Omental fat pad (tissue), 4 donors: ENCODE data around the gene PROSER3. TPM values are rescaled to one million over a fixed set of nuclear protein-coding genes. Genes with fewer than 3 reads are reported as not detected.
A peak's percentile ranks its signal among the peaks of the same experiment; 100 is the strongest.

Experiments used
- ATAC-seq: fragments of 150-250 bp; one replicate; pipeline ENCODE4 v1.9.1; 2016; ENCODE audit warnings: mild to moderate bottlenecking, moderate library complexity; ENCODE audit not compliant: low FRiP score
- DNase-seq: peaks from one replicate; pipeline ENCODE4 v3.0.0-alpha.2; 2019; ENCODE audit warnings: low spot score
- CTCF ChIP-seq, 3 donors: fragments of 450-650 bp; IDR thresholded peaks; one replicate each; pipeline ENCODE4 v1.5.1; 2016 to 2017; ENCODE audit warnings: antibody characterized with exemption in 3 of 3, mild to moderate bottlenecking in 3 of 3, moderate library complexity in 2 of 3
- total RNA-seq, 4 donors: library from RNA; depleted of rRNA; stranded (reverse); fragments of >200 nt; gene quantifications; one replicate each; pipeline ENCODE4 v1.1.0, GENCODE V29; 2016

The PROSER3 gene
- total RNA-seq, 4 donors from 2014 or later: 3.7 to 7.5 (median 5.3) TPM

GRCh38 chr19:35714601-35715354 is 43.2 kb upstream of the PROSER3 start:
- no peak for TF ChIP-seq CTCF (IDR thresholded peaks at IDR 0.05)
- ATAC-seq: no peak
- DNase-seq: no peak

GRCh38 chr19:35715355-35715809 is 42.6 kb upstream of the PROSER3 start:
- no peak for TF ChIP-seq CTCF (IDR thresholded peaks at IDR 0.05)
- DNase-seq (no peak), ATAC-seq (no peak)

GRCh38 chr19:35715981-35716800 is 41.8 kb upstream of the PROSER3 start:
- DNase-seq (no peak), ATAC-seq (peak; percentile 27)
- TF ChIP-seq CTCF (IDR thresholded peaks at IDR 0.05): no peak

- TF ChIP-seq CTCF (IDR thresholded peaks at IDR 0.05): peak in 1 of 3 donors; percentile 51
- ATAC-seq (peak; percentile 92), DNase-seq (peak; percentile 75)
These were observed 40.9 kb upstream of the PROSER3 start for GRCh38 chr19:35716801-35717664.

- ATAC-seq: peak; percentile 74
- DNase-seq: no peak
- TF ChIP-seq CTCF (IDR thresholded peaks at IDR 0.05): no peak
These were observed 40.2 kb upstream of the PROSER3 start, which contains the start of gene KMT2B for GRCh38 chr19:35717665-35718344. Gene KMT2B, plus strand, starts transcription at chr19:35718003. Its CDS starts 16 bp downstream, at chr19:35718019.
